OCI-LY7 (cell line): ENCODE data around the gene ENO1. TPM values are rescaled to one million over a fixed set of nuclear protein-coding genes. Genes with fewer than 3 reads are reported as not detected.
"Not testable (repeated sequence)": the region's sequence is repeated elsewhere in the genome, so short reads cannot be mapped to it uniquely, and the experiment has no call there.

Experiments
- BruUV-seq: library from RNA; stranded (reverse); fragments of 400-500 nt; replicated peaks from 2 replicates; lab custom pipeline; 2021; lab: Mats Ljungman, UMichigan
- CTCF ChIA-PET: fragments of 300-600 bp; sonication (Branson Sonifier 250); formaldehyde crosslinking; loops from one replicate; lab custom pipeline; 2022; ENCODE audit warnings: antibody characterized with exemption; ENCODE audit not compliant: unreplicated experiment; lab: Charles Lee
- POLR2A ChIA-PET: fragments of 300-600 bp; sonication (Branson Sonifier 250); formaldehyde crosslinking; loops from one replicate; lab custom pipeline; 2022; ENCODE audit warnings: antibody characterized with exemption; lab: Charles Lee
- DNase-seq: peaks from one replicate; pipeline ENCODE4 v3.0.0-alpha.2; 2015; ENCODE audit warnings: low spot score
- H2AFZ ChIP-seq: fragments of 200-600 bp; sonication (generic), shearing (Covaris generic); 2 replicates; pipeline ENCODE4 v1.6.1; 2014; ENCODE audit warnings: mild to moderate bottlenecking, antibody characterized with exemption, low read length, moderate library complexity
- H3K27ac ChIP-seq: fragments of 200-600 bp; sonication (generic); 2 replicates; pipeline ENCODE4 v1.5.1; 2014; ENCODE audit warnings: mixed run types, low read depth, mild to moderate bottlenecking, moderate library complexity, low read length, inconsistent platforms; ENCODE audit not compliant: poor library complexity, severe bottlenecking
- H3K36me3 ChIP-seq: fragments of 200-600 bp; sonication (generic); 2 replicates; pipeline ENCODE4 v1.6.1; 2014; ENCODE audit warnings: mild to moderate bottlenecking, antibody characterized with exemption, low read length, moderate library complexity, mixed read lengths; ENCODE audit not compliant: insufficient read depth
- H3K4me1 ChIP-seq: fragments of 200-600 bp; sonication (generic); 2 replicates; pipeline ENCODE4 v1.5.1; 2014; ENCODE audit warnings: mild to moderate bottlenecking, low read length; ENCODE audit not compliant: insufficient read depth, poor library complexity, severe bottlenecking
- H3K4me2 ChIP-seq: fragments of 200-600 bp; sonication (generic); 2 replicates; pipeline ENCODE4 v1.6.1; 2014; ENCODE audit warnings: mild to moderate bottlenecking, low read length
- H3K4me3 ChIP-seq: fragments of 200-600 bp; sonication (generic); 2 replicates; pipeline ENCODE4 v1.5.1; 2014; ENCODE audit warnings: mild to moderate bottlenecking, low read depth, low read length; ENCODE audit not compliant: poor library complexity, severe bottlenecking
- H3K79me2 ChIP-seq: fragments of 200-600 bp; sonication (generic); 2 replicates; pipeline ENCODE4 v1.6.1; 2016; ENCODE audit warnings: low read depth, mild to moderate bottlenecking, low read length, moderate library complexity, mixed read lengths; ENCODE audit not compliant: insufficient read depth
- H3K9me2 ChIP-seq: fragments of 200-600 bp; sonication (generic); 2 replicates; pipeline ENCODE4 v1.6.1; 2016; ENCODE audit warnings: mild to moderate bottlenecking, low read length, mixed read lengths; ENCODE audit not compliant: insufficient read depth
- H3K9me3 ChIP-seq: fragments of 200-600 bp; sonication (generic); 2 replicates; pipeline ENCODE4 v1.6.1; 2014; ENCODE audit warnings: mild to moderate bottlenecking, mixed run types, low read length, mixed read lengths
- H4K20me1 ChIP-seq: fragments of 200-600 bp; sonication (generic); 2 replicates; pipeline ENCODE4 v1.6.1; 2014; ENCODE audit warnings: mild to moderate bottlenecking, antibody characterized with exemption, low read length, moderate library complexity, mixed read lengths; ENCODE audit not compliant: insufficient read depth
- EZH2phosphoT487 ChIP-seq: fragments of 200-600 bp; sonication (generic); IDR thresholded peaks from 2 replicates; pipeline ENCODE4 v1.6.1; 2018; ENCODE audit warnings: low read depth, borderline replicate concordance, mild to moderate bottlenecking, mixed run types, antibody characterized with exemption, low read length, moderate library complexity, mixed read lengths
- intact Hi-C: fragments of 100-400 bp; cut with micrococcal nuclease; formaldehyde crosslinking; loops from one replicate; pipeline ENCODE4 v1.10.0; 2022; ENCODE audit not compliant: unreplicated experiment
- total RNA-seq, 2 experiments: library from RNA; depleted of rRNA in 1 of 2; stranded (reverse); fragments of >200 nt in 1 of 2; shearing (Covaris generic) in 1 of 2; gene quantifications; 2 replicates each; pipeline ENCODE4 v1.2.3, GENCODE V29; 2014 to 2022
- TF ChIP-seq, protein P1 (sequence below): fragments of 200-600 bp; sonication (generic); conservative IDR thresholded peaks from 2 replicates; pipeline ENCODE4 v1.5.1; 2014; ENCODE audit warnings: mild to moderate bottlenecking, antibody characterized with exemption, low read length, moderate library complexity, mixed read lengths

The ENO1 gene
- total RNA-seq, 2 experiments from 2014 or later = 1,017 to 1,337 TPM

DNA sequence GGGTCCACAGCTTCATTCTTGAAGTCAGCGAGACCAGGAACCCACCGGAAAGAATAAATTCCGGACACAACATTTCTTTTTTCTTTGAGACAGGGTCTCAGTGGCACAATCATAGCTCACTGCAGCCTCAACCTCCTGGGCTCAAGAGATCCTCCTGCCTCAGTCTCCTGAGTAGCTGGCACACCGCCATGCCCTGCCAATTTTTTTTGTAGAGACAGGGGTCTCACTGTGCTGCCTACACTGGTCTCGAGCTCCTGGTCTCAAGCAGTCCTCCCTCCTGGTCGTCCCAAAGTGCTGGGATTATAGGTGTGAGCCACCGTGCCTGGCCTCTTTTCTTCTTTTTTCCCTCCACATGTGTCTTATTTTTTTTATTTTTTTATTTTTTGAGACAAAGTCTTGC, 20.6 kb upstream of the ENO1 start:
- intact Hi-C loops = no loop called here
- CTCF ChIA-PET = no interaction called here
- H3K36me3 ChIP-seq = no peaks in the 10 kb centered on the region
- no peaks in the 10 kb centered on the region for H4K20me1 ChIP-seq
- H3K4me2 ChIP-seq = no peak overlapping the region
- no peaks in the 10 kb centered on the region for H3K9me2 ChIP-seq
- POLR2A ChIA-PET = interaction anchor here (0.6 kb wide), 2 partner anchors 20 to 48 kb away, joined by 3 to 4 read pairs; no protein-coding TSS in a partner anchor
- no peak overlapping the region for H3K4me3 ChIP-seq
- H3K79me2 ChIP-seq = no peaks in the 10 kb centered on the region
- H3K27ac ChIP-seq = no peak overlapping the region
- no peak for DNase-seq
- H3K4me1 ChIP-seq = no peaks in the 10 kb centered on the region
- H3K9me3 ChIP-seq = no peaks in the 10 kb centered on the region
- H2AFZ ChIP-seq = no peak overlapping the region
- no TSS peak for BruUV-seq
- TF ChIP-seq, protein P1, sequence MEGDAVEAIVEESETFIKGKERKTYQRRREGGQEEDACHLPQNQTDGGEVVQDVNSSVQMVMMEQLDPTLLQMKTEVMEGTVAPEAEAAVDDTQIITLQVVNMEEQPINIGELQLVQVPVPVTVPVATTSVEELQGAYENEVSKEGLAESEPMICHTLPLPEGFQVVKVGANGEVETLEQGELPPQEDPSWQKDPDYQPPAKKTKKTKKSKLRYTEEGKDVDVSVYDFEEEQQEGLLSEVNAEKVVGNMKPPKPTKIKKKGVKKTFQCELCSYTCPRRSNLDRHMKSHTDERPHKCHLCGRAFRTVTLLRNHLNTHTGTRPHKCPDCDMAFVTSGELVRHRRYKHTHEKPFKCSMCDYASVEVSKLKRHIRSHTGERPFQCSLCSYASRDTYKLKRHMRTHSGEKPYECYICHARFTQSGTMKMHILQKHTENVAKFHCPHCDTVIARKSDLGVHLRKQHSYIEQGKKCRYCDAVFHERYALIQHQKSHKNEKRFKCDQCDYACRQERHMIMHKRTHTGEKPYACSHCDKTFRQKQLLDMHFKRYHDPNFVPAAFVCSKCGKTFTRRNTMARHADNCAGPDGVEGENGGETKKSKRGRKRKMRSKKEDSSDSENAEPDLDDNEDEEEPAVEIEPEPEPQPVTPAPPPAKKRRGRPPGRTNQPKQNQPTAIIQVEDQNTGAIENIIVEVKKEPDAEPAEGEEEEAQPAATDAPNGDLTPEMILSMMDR = no peak
- TF ChIP-seq EZH2phosphoT487 = no peak

DNA sequence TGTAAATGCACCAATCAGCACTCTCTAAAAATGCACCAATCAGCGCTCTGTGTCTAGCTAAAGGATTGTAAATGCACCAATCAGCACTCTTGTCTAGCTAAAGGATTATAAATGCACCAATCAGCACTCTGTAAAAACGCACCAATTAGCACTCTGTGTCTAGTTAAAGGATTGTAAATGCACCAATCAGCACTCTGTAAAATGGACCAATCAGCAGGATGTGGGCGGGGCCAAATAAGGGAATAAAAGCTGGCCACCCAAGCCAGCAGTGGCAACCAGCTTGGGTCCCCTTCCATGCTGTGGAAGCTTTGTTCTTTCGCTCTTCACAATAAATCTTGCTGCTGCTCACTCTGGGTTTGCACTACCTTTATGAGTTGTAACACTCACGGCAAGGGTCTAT, 19.9 kb upstream of the ENO1 start:
- H3K4me2 ChIP-seq, H3K9me2 ChIP-seq, H4K20me1 ChIP-seq, H2AFZ ChIP-seq, H3K9me3 ChIP-seq, H3K27ac ChIP-seq, H3K36me3 ChIP-seq, H3K4me3 ChIP-seq, DNase-seq, intact Hi-C loops, H3K79me2 ChIP-seq, H3K4me1 ChIP-seq, CTCF ChIA-PET, BruUV-seq, POLR2A ChIA-PET: not testable (repeated sequence)

DNA sequence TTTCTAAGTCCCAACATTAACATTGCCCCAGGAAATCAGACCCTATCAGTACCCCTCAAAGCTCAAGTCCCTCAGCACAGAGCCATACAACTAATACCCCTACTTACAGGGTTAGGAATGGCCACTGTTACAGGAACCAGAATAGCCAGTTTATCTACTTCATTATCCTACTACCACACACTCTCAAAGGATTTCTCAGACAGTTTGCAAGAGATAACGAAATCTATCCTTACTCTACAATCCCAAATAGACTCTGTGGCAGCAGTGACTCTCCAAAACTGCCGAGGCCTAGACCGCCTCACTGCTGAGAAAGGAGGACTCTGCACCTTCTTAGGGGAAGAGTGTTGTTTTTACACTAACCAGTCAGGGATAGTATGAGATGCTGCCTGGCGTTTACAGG, 19.0 kb upstream of the ENO1 start:
- H3K36me3 ChIP-seq, H3K4me2 ChIP-seq, H3K79me2 ChIP-seq, H3K27ac ChIP-seq, H3K9me3 ChIP-seq, H3K4me3 ChIP-seq, H3K4me1 ChIP-seq, CTCF ChIA-PET, H3K9me2 ChIP-seq, H2AFZ ChIP-seq, intact Hi-C loops, H4K20me1 ChIP-seq, POLR2A ChIA-PET, DNase-seq, BruUV-seq: not testable (repeated sequence)

DNA sequence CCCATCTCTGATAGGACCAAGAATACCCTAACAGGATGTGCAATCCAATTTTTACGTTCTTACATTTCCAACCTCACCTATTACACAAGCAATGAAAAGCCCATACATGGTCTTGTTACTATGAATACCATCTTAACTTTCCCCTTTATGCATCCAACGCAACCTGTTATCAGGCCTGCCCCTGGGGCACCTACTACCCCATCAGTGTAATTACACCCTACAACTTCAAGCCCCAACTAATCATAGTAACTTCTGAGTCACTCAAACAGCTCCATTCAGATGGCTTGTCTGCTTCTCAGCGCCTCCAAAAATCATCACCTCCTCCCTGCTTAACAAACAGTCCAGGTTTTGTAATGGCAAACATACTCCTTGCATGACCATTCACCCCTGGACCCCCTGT, 18.3 kb upstream of the ENO1 start:
- CTCF ChIA-PET, H3K36me3 ChIP-seq, H3K4me1 ChIP-seq, POLR2A ChIA-PET, H3K79me2 ChIP-seq, H4K20me1 ChIP-seq, BruUV-seq, H3K9me3 ChIP-seq, H3K9me2 ChIP-seq, H3K4me2 ChIP-seq, DNase-seq, H2AFZ ChIP-seq, intact Hi-C loops, H3K4me3 ChIP-seq, H3K27ac ChIP-seq: not testable (repeated sequence)
